ENCODE data around the gene BCL11A. TPM values are rescaled to one million over a fixed set of nuclear protein-coding genes. Genes with fewer than 3 reads are reported as not detected.

The BCL11A gene
- polyA plus RNA-seq, 1 donor from 2014 or later, result 44.0 TPM

DNA sequence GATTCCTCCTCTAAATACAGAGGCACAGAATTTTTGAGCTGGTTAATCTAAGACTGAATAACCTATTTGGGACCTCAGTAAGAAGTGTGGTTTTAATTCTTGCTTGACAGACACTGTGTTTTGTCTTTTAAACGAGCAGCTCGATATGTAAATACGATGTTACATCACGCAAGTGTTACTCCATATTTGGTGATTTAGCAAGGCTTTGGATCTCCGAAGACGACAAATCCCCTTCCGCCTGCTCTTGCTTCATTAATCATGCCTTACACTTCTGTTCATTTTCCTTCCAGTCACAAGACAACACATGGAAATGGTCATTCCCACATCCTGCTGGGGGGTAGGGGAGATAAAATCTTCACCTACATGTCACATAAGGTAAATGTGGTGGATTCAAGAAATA is 9.4 kb downstream of the BCL11A start:
- Histone ChIP-seq H3K36me3 (ENCODE audit: insufficient read depth, low read length) (peaks cover 20% of the 10 kb centered on the region), H2AFZ (ENCODE audit: low read depth, low read length) (no peak overlapping the region), H3K27me3 (ENCODE audit: insufficient read depth, low read depth, low read length) (no peaks in the 10 kb centered on the region), H3K4me3 (ENCODE audit: low read length) (peak overlapping the region; percentile 93), H3K9ac (ENCODE audit: low read length) (no peak overlapping the region), H4K20me1 (ENCODE audit: insufficient read depth) (no peaks in the 10 kb centered on the region), H3K9me2 (ENCODE audit: insufficient read depth, low read length) (no peaks in the 10 kb centered on the region), H3K9me3 (ENCODE audit: low read length) (no peaks in the 10 kb centered on the region), H3K79me2 (replicated peaks; ENCODE audit: insufficient read depth, low read length) (peaks cover 99% of the 10 kb centered on the region), H3K27ac (ENCODE audit: low read length) (peak overlapping the region; percentile 25), H3F3A (ENCODE audit: insufficient read depth, low read length, poor library complexity, severe bottlenecking) (peaks cover 11% of the 10 kb centered on the region), H3K4me2 (ENCODE audit: low read length) (no peak overlapping the region)
- TF ChIP-seq POLR2AphosphoS5 (IDR thresholded peaks at IDR 0.05) (no peak), EZH2 (IDR thresholded peaks at IDR 0.05; ENCODE audit: borderline replicate concordance, insufficient read depth, low read length, poor library complexity, severe bottlenecking) (no peak), SMC3 (conservative IDR thresholded peaks at IDR 0.05; ENCODE audit: poor library complexity) (no peak), MXI1 (conservative IDR thresholded peaks at IDR 0.05; ENCODE audit: poor library complexity, severe bottlenecking) (no peak), EP300 (conservative IDR thresholded peaks at IDR 0.05; ENCODE audit: poor library complexity, severe bottlenecking) (no peak), TAF1 (IDR thresholded peaks at IDR 0.05; ENCODE audit: low read depth) (no peak), RAD21 (conservative IDR thresholded peaks at IDR 0.05) (no peak)
- TF ChIP-seq, protein P1, sequence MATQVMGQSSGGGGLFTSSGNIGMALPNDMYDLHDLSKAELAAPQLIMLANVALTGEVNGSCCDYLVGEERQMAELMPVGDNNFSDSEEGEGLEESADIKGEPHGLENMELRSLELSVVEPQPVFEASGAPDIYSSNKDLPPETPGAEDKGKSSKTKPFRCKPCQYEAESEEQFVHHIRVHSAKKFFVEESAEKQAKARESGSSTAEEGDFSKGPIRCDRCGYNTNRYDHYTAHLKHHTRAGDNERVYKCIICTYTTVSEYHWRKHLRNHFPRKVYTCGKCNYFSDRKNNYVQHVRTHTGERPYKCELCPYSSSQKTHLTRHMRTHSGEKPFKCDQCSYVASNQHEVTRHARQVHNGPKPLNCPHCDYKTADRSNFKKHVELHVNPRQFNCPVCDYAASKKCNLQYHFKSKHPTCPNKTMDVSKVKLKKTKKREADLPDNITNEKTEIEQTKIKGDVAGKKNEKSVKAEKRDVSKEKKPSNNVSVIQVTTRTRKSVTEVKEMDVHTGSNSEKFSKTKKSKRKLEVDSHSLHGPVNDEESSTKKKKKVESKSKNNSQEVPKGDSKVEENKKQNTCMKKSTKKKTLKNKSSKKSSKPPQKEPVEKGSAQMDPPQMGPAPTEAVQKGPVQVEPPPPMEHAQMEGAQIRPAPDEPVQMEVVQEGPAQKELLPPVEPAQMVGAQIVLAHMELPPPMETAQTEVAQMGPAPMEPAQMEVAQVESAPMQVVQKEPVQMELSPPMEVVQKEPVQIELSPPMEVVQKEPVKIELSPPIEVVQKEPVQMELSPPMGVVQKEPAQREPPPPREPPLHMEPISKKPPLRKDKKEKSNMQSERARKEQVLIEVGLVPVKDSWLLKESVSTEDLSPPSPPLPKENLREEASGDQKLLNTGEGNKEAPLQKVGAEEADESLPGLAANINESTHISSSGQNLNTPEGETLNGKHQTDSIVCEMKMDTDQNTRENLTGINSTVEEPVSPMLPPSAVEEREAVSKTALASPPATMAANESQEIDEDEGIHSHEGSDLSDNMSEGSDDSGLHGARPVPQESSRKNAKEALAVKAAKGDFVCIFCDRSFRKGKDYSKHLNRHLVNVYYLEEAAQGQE (IDR thresholded peaks at IDR 0.05; ENCODE audit: borderline replicate concordance), result no peak
- TF ChIP-seq, protein P2, sequence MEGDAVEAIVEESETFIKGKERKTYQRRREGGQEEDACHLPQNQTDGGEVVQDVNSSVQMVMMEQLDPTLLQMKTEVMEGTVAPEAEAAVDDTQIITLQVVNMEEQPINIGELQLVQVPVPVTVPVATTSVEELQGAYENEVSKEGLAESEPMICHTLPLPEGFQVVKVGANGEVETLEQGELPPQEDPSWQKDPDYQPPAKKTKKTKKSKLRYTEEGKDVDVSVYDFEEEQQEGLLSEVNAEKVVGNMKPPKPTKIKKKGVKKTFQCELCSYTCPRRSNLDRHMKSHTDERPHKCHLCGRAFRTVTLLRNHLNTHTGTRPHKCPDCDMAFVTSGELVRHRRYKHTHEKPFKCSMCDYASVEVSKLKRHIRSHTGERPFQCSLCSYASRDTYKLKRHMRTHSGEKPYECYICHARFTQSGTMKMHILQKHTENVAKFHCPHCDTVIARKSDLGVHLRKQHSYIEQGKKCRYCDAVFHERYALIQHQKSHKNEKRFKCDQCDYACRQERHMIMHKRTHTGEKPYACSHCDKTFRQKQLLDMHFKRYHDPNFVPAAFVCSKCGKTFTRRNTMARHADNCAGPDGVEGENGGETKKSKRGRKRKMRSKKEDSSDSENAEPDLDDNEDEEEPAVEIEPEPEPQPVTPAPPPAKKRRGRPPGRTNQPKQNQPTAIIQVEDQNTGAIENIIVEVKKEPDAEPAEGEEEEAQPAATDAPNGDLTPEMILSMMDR (IDR thresholded peaks at IDR 0.05; ENCODE audit: poor library complexity, severe bottlenecking), result no peak

DNA sequence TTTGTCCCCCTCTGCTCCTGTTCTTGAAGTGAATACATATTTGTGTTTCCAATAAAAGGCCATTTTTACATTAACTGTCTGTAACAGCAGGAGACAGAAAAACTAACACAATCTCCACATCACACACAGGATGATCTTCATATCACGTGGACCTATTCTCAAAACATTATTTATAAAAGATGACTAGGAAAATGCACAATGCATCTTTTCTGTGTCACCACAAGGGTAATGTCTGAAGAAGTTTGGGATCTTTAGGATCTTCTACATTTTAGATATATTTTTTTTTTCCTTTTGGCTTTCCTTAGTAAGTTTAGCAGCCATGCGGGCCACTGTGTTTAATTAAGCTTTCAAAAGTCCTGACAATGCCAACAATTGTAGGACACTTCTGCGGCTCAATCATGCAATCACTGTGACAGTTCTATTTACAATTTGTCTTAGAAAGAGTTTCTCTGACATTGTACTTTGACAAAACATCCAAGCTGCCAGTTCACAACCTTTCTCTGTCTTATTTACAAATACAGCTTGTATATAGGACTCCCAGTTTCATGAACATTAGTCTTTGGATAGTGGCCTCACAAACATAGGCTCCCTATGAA is 12.3 kb downstream of the BCL11A start:
- Histone ChIP-seq H3K9ac (ENCODE audit: low read length) (peak overlapping the region; percentile 22), H2AFZ (ENCODE audit: low read depth, low read length) (no peak overlapping the region), H3K27ac (ENCODE audit: low read length) (peak overlapping the region; percentile 44), H4K20me1 (ENCODE audit: insufficient read depth) (no peaks in the 10 kb centered on the region), H3K36me3 (ENCODE audit: insufficient read depth, low read length) (peaks cover 20% of the 10 kb centered on the region), H3K9me2 (ENCODE audit: insufficient read depth, low read length) (no peaks in the 10 kb centered on the region), H3K79me2 (replicated peaks; ENCODE audit: insufficient read depth, low read length) (peaks cover 99% of the 10 kb centered on the region), H3K4me3 (ENCODE audit: low read length) (peak overlapping the region; percentile 51), H3K27me3 (ENCODE audit: insufficient read depth, low read depth, low read length) (no peaks in the 10 kb centered on the region), H3K4me2 (ENCODE audit: low read length) (peak overlapping the region; percentile 46), H3F3A (ENCODE audit: insufficient read depth, low read length, poor library complexity, severe bottlenecking) (peaks cover 9% of the 10 kb centered on the region), H3K9me3 (ENCODE audit: low read length) (no peaks in the 10 kb centered on the region)
- TF ChIP-seq, protein P2 (IDR thresholded peaks at IDR 0.05; ENCODE audit: poor library complexity, severe bottlenecking), result no peak
- TF ChIP-seq SMC3 (conservative IDR thresholded peaks at IDR 0.05; ENCODE audit: poor library complexity) (no peak), POLR2AphosphoS5 (IDR thresholded peaks at IDR 0.05) (peak; percentile 25), EP300 (conservative IDR thresholded peaks at IDR 0.05; ENCODE audit: poor library complexity, severe bottlenecking) (peak; percentile 90), MXI1 (conservative IDR thresholded peaks at IDR 0.05; ENCODE audit: poor library complexity, severe bottlenecking) (no peak)
- TF ChIP-seq, protein P1 (IDR thresholded peaks at IDR 0.05; ENCODE audit: borderline replicate concordance), result no peak
